Activated CD8-positive, alpha-beta memory T cell treated with anti-CD3 and anti-CD28 coated beads for 24 hours (primary cell): ENCODE measurements around the gene AMELX.

Source experiments
- DNase-seq: peaks from one replicate; pipeline ENCODE4 v3.0.0-alpha.2; 2020

AMELX gene

DNA sequence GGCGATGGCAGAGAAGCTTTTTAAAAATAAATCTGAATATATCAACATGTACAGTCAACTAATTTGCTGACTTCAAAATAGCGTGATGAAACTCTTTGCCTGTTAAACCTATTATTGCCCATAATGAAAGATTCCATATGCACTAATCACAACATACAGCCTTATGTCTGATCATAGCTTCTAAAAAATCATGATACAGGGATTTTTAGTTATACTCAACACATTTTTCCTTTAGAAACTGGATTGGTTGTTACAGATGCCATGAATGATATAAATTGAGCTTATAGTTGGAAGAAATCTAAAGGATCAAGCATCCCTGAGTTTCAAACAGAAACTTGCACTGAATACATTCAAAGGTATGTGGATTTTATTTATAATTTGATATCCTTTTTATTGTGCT is at the start of gene AMELX:
Gene AMELX (plus strand): TSS at position 301 of the 400 bp plus-strand sequence. CDS start 1,376 bp downstream, outside the sequence.
- no peak for DNase-seq

DNA sequence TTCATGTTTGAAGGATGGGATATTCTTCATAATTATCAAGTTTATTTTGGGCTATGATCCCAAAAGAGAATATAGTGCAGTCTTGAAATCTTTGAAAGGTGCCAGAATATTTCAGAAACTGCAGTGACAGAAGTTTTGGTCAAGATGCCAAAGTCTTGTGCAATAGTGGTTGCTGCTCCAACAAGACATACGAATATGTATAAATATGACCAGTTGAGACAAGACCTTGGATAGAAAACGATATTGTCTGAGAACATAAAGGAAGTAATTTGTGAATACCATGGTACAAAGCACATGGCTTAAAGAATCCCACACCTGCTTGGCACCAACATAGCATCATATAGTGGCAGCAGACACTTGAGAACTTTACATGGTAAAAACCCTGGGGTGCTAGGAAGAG is 48.6 kb upstream of the AMELX start:
- DNase-seq = no peak

GRCh38 chrX:11254417-11255109 is 38.6 kb upstream of the AMELX start:
- no peak for DNase-seq

DNA sequence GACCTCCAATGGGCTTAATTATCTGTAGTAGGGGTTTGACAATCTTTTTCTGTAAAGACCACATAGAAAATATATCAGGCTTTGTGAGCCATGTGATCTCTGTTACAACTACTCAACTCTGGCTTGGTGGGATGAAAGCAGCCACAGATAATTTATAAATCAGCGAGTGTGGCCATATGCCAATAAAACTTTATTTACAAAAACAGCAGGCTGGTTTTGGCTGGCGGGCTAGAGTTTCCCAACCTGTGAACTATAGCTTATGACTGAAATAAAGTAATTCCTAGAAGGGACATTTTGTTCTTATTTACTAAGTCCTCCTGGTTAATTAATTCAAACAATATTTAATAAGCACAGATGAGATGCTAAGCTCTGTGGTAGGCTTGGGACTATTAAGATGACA is 35.9 kb upstream of the AMELX start:
- no peak for DNase-seq

- DNase-seq = no peak
Measured at GRCh38 chrX:11257711-11258110, 35.5 kb upstream of the AMELX start.

DNA sequence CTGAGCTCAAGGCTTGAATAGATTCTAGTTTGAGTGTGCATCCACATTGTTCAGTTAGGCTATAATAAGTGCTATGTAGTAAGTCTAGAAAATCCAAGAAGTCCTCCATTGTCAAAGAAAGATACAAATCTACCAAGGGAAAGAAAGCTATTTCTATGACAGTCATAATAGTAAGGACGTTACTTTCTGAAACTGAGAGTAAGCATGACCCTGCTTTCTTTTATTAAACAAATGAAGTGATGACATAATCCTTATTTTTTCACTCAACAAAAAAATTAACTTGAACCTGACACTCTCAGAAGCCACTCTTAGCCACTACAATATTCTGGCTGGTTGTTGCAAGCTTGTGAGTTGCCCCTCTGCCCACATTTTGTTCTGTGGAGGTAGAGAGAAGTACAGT is 33.8 kb upstream of the AMELX start:
- no peak for DNase-seq

DNA sequence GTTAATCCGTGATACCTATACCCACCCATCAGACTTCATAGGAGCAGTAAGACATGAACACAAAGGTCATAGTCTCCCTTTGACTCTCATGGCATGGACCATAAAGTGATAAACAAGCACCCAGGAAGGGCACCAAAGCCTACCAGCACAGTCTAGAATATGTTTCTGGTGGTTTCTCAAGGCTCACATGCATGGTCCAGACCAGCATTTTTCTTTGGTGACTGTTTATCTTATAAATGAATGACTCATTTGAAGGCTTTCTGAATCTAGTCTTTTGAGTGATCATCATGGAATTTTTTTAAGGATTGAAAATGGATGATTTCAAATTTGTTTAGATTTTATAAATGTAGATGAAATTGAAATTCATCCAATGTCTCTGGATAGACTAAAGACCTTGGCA is 32.0 kb upstream of the AMELX start:
- no peak for DNase-seq

DNA sequence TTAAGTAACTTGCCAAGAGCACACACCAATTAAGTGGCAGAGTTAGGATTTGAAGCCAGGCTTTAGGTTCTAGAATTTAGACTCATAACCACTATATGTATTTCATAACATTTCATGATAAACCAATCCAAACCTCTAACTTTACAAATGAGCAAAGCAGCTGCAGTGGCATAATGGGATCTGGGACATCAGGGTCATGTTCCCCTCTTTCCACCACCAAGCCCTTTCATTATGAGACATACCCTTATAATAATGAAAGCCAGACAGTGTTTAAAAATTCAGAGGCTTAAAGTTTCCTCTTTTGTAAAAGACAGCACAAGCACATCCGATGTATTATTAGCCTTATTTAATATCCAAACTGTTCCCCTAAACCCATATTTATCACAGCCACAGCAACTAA is 28.3 kb upstream of the AMELX start:
- DNase-seq = no peak

DNA sequence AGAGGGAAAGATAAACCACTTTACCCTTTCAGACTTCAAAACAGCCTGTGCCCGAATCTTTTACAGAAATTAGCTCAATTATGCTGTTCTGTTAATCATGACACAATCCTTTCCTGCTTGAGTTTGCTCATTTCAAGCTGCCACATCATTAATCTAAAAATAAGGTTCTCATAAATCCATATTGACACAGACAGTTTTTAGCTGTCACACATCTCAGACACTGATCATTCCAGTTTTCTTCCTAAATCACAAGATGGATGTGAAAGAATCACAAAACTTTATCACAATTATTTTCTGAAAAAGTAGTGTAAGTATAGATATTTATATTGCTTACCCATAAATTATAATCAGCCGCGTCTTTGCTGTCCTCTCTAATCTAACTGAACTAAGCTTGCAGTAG is 27.9 kb upstream of the AMELX start:
- no peak for DNase-seq

GRCh38 chrX:11266573-11267003 is 26.6 kb upstream of the AMELX start:
- no peak for DNase-seq

- DNase-seq = no peak
Measured at GRCh38 chrX:11267425-11267824, 25.8 kb upstream of the AMELX start.

DNA sequence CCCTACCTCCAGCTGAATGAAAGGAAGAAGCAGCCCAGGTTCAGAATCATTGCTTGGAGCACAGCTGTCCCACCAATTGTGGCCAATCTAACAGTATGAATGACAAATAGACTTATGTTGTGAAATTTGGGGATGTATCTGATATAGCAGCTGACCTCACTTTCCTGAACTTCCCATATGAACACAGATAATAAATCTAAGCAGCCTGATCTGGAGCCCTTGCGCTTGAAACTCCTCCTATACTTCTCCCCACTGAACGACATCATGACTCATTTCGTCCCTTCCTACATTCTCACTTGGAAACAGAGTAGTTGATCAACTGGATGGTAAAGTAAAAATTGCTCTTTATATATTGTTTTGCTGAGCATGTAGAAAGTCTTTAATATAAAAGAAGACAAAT is 24.2 kb upstream of the AMELX start:
- DNase-seq = no peak

- DNase-seq = no peak
Measured at GRCh38 chrX:11269996-11270395, 23.2 kb upstream of the AMELX start.

DNA sequence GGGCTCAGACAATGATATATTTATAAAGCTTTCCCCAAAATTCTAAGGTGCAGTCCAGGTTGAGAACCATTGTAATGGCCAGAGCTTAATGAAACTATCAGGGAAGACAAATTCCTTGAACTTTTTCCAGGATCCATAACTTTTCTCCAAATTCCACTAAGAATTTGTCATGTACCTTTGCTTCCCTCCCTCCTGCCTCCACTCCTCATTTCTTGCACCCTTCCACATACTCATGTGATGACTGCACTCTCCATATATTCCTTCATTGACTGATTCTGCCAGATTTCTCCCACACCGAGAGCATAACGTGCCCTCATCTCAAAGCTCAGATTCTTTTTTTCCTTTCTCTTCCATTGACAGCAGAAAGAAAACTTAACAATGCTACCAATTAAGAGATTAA is 20.9 kb upstream of the AMELX start:
- DNase-seq = no peak

DNA sequence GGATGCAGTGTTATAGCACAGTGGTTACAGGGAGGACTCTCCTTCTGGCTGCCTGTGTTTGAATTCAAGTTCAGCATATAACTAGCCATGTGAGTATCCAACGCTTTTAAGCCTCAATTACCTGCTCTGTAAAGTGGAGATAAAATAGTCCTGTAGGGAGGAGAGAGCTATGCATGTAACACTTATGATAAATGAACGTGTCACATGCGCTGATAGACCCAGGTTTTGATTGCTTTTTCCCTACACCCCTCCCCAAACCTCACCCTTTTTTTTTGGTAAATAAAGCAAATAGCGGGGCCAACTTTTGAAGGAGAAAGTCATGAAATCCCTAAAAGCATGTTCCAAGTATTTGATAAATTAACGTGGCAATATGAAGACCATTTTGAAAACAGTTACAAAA is 20.4 kb upstream of the AMELX start:
- no peak for DNase-seq

DNA sequence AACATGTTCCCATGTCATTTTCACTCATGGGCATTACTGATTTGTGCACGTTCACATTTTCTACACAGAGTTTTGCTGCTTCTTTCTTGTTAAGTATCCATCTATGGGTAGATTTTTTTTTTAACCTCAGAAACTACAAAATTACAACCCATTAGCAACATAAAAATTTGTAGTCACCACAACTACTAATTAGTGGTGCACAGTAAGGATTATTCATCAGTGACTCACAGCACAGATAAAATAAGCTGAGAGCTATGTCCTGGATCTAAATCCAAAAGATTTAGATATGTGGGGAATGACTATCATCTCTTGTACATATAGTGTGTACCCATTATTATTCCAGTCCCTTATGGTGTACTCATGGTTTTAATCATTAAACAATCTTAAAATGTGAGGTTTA is 19.7 kb upstream of the AMELX start:
- DNase-seq = no peak

DNA sequence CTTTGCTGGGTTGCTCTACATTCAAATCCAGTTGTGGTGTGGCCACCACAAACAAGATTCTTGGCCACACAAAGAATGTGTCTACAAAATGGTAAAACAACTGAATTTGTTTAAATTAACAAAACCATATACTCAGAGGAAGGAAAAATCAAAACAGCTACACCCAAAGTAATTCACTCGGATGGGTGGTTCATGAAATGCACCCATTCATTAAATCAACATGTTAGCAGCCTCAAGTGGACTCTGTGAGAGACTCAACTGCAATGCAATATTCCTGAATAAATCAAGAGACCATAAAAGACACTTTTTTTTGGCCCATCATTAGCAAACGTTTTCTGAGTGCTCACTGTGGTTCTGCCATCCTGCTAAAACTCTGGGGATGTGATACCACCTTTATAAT is 11.2 kb upstream of the AMELX start:
- no peak for DNase-seq

DNA sequence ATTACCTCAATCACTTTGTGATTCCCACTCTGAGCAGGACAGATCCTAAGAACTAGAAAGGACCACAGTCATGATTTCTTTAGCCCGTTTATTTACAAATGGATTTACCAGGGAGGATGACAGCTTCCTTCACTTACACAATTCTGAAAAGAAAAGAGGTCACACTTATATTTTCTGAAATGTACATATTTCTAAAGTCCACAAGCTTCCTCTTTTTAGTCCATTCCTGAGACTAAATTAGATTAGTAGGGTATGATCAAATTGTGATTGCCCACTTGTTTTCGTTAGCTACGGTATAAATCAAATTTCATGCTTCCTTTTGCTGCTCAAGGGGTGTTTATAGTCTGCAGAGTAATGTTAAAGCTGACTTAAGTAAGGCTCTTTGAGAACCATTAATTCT is 7.6 kb upstream of the AMELX start:
- no peak for DNase-seq

DNA sequence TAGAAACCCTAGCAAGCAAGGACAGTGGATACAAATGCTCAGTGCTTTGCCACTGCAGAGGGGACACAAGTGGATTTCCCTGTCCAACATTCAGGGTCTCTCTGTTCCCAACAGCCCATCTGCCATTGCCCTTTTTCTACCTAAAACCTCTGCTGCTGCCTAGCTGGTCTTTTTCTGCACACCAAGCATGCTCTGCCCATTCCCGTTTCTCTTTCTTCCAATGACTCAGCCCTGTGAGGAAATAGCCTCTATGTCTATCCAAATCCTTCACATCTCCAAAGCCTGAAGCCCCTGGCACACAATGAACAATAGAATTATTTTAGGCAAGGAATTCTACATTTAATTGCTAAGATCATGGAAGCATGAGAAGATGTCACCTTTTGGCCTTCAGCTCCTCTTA is 5.7 kb upstream of the AMELX start:
- no peak for DNase-seq

DNA sequence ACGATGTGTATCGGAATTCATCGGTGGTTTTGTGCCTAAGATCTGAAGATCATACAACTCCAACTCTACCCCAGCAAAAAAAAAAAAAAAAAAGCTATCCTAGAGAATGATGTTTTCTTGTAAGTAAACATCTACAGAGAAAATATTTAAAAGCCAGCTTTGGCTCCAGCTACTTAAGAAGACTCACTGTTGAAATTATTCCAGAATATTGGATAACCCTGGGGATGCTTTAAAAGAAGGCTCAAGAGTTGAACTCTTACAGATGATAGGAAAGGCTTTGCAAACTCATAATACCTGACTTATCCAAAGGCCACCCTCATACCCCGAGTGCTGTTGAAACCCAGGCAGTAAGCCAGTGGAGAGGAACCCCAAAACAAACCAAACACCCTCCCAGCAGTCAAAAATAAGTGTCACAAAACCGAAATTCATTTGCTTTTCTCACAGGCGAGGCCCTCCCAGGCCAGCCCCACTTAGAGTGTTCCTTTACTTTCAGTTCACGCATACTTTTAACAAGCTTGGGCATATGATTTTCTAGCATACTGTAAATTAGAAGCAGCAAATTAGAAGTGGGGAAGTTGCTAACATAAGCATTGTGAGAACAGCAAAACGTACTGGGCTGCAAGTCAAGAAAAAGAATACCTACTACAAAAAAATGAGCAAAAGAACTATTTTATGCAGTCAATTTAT is 2.7 kb upstream of the AMELX start:
- DNase-seq = no peak

DNA sequence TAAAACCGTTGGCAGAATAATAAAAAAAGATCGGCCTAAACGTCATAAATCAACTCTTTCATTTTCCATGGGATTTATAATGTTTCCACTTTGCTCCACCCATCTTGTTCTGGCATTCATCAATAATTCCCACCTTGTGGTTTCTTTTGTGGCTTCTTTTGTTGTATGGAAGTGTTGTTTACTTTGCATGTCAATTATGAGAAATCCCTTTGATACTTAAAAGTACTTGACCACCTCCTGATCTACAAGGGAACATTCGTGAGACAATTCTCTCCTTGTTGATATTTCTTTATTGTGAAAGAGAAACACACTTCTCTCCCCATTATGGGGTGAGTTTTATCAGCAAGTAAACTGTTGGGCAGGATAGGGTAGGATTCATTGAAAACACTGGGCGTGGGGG is 2.8 kb downstream of the AMELX start:
- no peak for DNase-seq

DNA sequence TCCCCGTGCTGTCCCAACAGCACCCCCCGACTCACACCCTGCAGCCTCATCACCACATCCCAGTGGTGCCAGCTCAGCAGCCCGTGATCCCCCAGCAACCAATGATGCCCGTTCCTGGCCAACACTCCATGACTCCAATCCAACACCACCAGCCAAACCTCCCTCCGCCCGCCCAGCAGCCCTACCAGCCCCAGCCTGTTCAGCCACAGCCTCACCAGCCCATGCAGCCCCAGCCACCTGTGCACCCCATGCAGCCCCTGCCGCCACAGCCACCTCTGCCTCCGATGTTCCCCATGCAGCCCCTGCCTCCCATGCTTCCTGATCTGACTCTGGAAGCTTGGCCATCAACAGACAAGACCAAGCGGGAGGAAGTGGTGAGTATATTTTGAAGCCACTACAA is 5.4 kb downstream of the AMELX start:
- no peak for DNase-seq

- DNase-seq = no peak
Measured at GRCh38 chrX:11304829-11305228, 11.6 kb downstream of the AMELX start.

DNA sequence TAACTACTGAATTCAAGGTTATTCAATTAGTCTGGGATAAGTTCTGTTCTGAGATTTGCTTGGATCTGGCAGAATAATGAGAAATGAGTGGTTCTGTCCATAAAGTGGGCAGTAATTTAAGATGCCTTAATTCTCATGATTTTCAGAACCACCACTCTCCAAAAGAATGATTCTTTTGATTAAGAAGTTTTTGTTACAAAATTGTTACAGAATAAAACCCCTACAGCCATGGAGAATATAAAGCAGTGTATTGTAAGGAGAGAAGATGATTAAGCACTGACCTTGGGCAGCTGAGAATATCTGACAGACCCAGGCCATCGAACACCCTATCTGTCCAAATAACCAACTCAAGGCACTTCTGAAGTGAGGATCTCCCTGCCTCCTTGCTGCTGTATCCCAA is 12.4 kb downstream of the AMELX start:
- no peak for DNase-seq

DNA sequence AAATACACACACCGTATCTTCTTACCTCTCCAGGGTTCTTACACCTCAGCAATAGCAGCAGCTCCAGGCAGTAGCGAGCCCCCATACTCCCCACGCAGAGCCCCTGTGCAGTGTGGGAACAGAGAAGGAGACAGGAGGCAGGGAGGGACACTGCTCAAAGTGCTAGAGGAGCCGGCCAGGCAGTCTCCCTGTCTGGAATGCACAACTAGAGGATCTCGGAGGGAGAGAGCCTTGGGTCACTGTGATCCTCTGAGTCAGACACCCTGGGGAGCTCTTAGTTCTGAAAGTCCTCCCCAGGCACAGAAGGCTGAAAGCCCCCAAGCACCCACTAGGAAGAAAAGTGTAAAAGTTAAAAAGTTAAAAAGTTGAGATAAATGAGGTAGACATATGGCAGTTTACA is 16.0 kb downstream of the AMELX start:
- DNase-seq = no peak
